Liver (tissue), 9 donors: ENCODE data around the gene MRPL32. TPM values are rescaled to one million over a fixed set of nuclear protein-coding genes. Genes with fewer than 3 reads are reported as not detected.

ENCODE experiments used
- DNase-seq: peaks from one replicate; pipeline ENCODE4 v3.0.0-alpha.2; 2017; ENCODE audit warnings: low spot score
- H3K27ac ChIP-seq, 2 donors: one replicate each; pipeline ENCODE4 v1.7.0; 2013; ENCODE audit warnings: inconsistent platforms in 2 of 2, low read length in 2 of 2, control low read depth in 1 of 2, low read depth in 1 of 2, mild to moderate bottlenecking in 1 of 2
- H3K27me3 ChIP-seq, 4 donors: one replicate each; pipeline versions ENCODE4 v1.6.1 to v1.7.0; 2013; ENCODE audit warnings: low read length in 3 of 4, inconsistent platforms in 1 of 4, mild to moderate bottlenecking in 1 of 4, moderate library complexity in 1 of 4; ENCODE audit not compliant: control insufficient read depth in 4 of 4, insufficient read depth in 4 of 4
- H3K36me3 ChIP-seq, 4 donors: one replicate each; pipeline versions ENCODE4 v1.6.1 to v1.7.0; 2013; ENCODE audit warnings: low read length in 3 of 4, mild to moderate bottlenecking in 3 of 4, low read depth in 1 of 4, moderate library complexity in 1 of 4; ENCODE audit not compliant: control insufficient read depth in 4 of 4, insufficient read depth in 3 of 4
- H3K4me1 ChIP-seq, 4 donors: one replicate each; pipeline versions ENCODE4 v1.6.1 to v1.7.0; 2013; ENCODE audit warnings: low read length in 3 of 4, mild to moderate bottlenecking in 3 of 4, moderate library complexity in 1 of 4; ENCODE audit not compliant: control insufficient read depth in 4 of 4, insufficient read depth in 4 of 4
- H3K4me3 ChIP-seq, 3 donors: one replicate each; pipeline versions ENCODE4 v1.6.1 to v1.7.0; 2013; ENCODE audit warnings: low read length in 3 of 3, control low read depth in 1 of 3, low read depth in 1 of 3, mild to moderate bottlenecking in 1 of 3
- H3K9ac ChIP-seq, 2 donors: one replicate each; pipeline ENCODE4 v1.7.0; 2013; ENCODE audit warnings: low read length in 2 of 2, mild to moderate bottlenecking in 2 of 2, moderate library complexity in 2 of 2, control low read depth in 1 of 2, low read depth in 1 of 2
- H3K9me3 ChIP-seq, 4 donors: one replicate each; pipeline versions ENCODE4 v1.6.1 to v1.7.0; 2013; ENCODE audit warnings: low read length in 3 of 4; ENCODE audit not compliant: control insufficient read depth in 4 of 4
- EGR1 ChIP-seq, 2 donors: IDR thresholded peaks; 2 replicates each; pipeline ENCODE4 v1.6.1; 2016 to 2018; ENCODE audit warnings: antibody characterized with exemption in 2 of 2, low read depth in 2 of 2
- FOXA1 ChIP-seq: IDR thresholded peaks from 2 replicates; pipeline ENCODE4 v1.6.1; 2016; ENCODE audit warnings: antibody characterized with exemption
- FOXA2 ChIP-seq: IDR thresholded peaks from 2 replicates; pipeline ENCODE4 v1.6.1; 2016; ENCODE audit warnings: antibody characterized with exemption
- GABPA ChIP-seq, 2 donors: IDR thresholded peaks in 1 of 2; conservative IDR thresholded peaks in 1 of 2; 2 replicates each; pipeline ENCODE4 v1.6.1; 2016; ENCODE audit warnings: antibody characterized with exemption in 2 of 2, mild to moderate bottlenecking in 1 of 2, moderate library complexity in 1 of 2
- HNF4A ChIP-seq, 2 donors: conservative IDR thresholded peaks; 2 replicates each; pipeline ENCODE4 v1.6.1; 2016; ENCODE audit warnings: antibody characterized with exemption in 2 of 2, mild to moderate bottlenecking in 2 of 2
- HNF4G ChIP-seq: IDR thresholded peaks from 2 replicates; pipeline ENCODE4 v1.6.1; 2016; ENCODE audit warnings: antibody characterized with exemption
- JUND ChIP-seq, 2 donors: IDR thresholded peaks; 2 replicates each; pipeline ENCODE4 v1.6.1; 2016; ENCODE audit warnings: antibody characterized with exemption in 2 of 2
- NR2F2 ChIP-seq: IDR thresholded peaks from 2 replicates; pipeline ENCODE4 v1.6.1; 2016; ENCODE audit warnings: antibody characterized with exemption
- RAD21 ChIP-seq, 2 donors: IDR thresholded peaks; 2 replicates each; pipeline ENCODE4 v1.6.1; 2016; ENCODE audit warnings: antibody characterized with exemption in 2 of 2, mild to moderate bottlenecking in 2 of 2
- RXRA ChIP-seq, 2 donors: IDR thresholded peaks; 2 replicates each; pipeline ENCODE4 v1.6.1; 2017 to 2018; ENCODE audit warnings: antibody characterized with exemption in 2 of 2, mild to moderate bottlenecking in 1 of 2
- SP1 ChIP-seq: IDR thresholded peaks from 2 replicates; pipeline ENCODE4 v1.6.1; 2018; ENCODE audit warnings: antibody characterized with exemption, mild to moderate bottlenecking
- TAF1 ChIP-seq: conservative IDR thresholded peaks from 2 replicates; pipeline ENCODE4 v1.6.1; 2016; ENCODE audit warnings: antibody characterized with exemption, mild to moderate bottlenecking
- YY1 ChIP-seq: IDR thresholded peaks from 2 replicates; pipeline ENCODE4 v1.6.1; 2016; ENCODE audit warnings: antibody characterized with exemption, mild to moderate bottlenecking
- WGBS: extraction: QIAGEN DNeasy Blood & Tissue Kit; methylation state at CpG from one replicate; pipeline ENCODE4 v1.1.7; 2013; 5-methylcytosine and 5-hydroxymethylcytosine counted together
- polyA plus RNA-seq, 2 donors: library from polyadenylated mRNA; stranded (reverse) in 1 of 2; unstranded in 1 of 2; fragments of 200-250 nt in 1 of 2; fragments of >200 nt in 1 of 2; fragmentation: Nextera tagmentation in 1 of 2; extraction: Ambion mirVana in 1 of 2; gene quantifications; one replicate each; pipeline versions ENCODE4 v1.2.1 to v1.2.3, GENCODE V29; 2013 to 2015
- total RNA-seq, 2 donors: library from RNA; depleted of rRNA; stranded (reverse); fragments of >200 nt; gene quantifications; one replicate each; pipeline ENCODE4 v1.2.3, GENCODE V29; 2014
- TF ChIP-seq, protein P1 (sequence below): IDR thresholded peaks from 2 replicates; pipeline ENCODE4 v1.6.1; 2016; ENCODE audit warnings: antibody characterized with exemption, mild to moderate bottlenecking
- TF ChIP-seq, protein P2 (sequence below): IDR thresholded peaks from 2 replicates; pipeline ENCODE4 v1.6.1; 2016; ENCODE audit warnings: antibody characterized with exemption
- TF ChIP-seq, protein P3 (sequence below): fragments of 150-350 bp; IDR thresholded peaks from 2 replicates; pipeline ENCODE4 v1.5.1; 2017; ENCODE audit warnings: improper control_type of control experiment, low read depth, low read length; ENCODE audit not compliant: missing input control
- TF ChIP-seq, protein P4 (sequence below): IDR thresholded peaks from 2 replicates; pipeline ENCODE4 v1.6.1; 2016; ENCODE audit warnings: antibody characterized with exemption
- TF ChIP-seq, protein P5 (sequence below): IDR thresholded peaks from 2 replicates; pipeline ENCODE4 v1.6.1; 2016; ENCODE audit warnings: antibody characterized with exemption
- donor health status: healthy.
- donor health status: healthy.
- donor health status: healthy.
- donor health status: healthy.
- donor health status: healthy.

Gene MRPL32
- total and polyA plus RNA-seq, 4 donors: 23.6 to 94.7 (median 47.9) TPM

DNA sequence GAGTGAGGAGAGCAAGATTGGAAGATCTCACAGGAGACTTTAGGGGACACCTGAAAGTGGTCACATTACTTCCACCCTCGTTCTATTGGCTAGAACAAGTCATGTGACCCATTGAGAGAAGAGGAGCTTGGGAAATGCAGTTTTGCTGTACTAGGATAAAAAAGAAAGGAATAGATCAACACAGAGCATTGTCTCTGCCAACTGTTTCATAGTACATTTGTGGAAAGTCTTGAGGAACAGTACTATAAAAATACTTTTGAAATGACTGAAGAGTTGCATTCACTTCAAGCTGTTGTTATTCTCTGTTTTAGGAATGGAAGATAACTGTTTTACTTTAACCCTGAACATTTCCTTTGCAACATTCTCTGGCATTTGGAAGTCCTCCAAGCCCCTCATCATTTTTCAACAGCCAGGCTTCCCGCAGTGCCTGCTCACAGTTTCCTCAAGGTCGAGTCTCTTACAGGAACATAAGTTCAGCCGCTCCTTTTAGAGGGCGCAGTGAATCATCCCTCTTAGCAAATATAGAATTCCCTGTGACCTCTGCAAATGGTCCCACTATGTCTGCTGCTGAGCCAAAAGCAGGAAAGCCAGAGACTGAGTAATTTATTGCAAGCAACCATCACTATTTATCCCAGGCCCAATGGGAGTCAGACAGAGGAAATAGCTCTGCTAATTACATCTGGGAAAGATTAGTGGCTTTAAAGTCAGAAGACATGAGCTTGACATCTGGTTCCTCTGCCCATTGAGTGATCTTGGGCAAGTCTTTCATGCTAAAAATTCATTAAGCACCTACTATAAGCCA lies 40.7 kb downstream of the MRPL32 start:
- Histone ChIP-seq H3K4me3 (no peak overlapping the region), H3K4me1 (no peaks in the 10 kb centered on the region), H3K27me3 (no peaks in the 10 kb centered on the region), H3K9ac (no peak overlapping the region), H3K36me3 (no peaks in the 10 kb centered on the region), H3K9me3 (no peaks in the 10 kb centered on the region), H3K27ac (peak overlapping the region; percentile 8 to 34)
- 52% methylated on average over 5 of the region's 5 CpGs for WGBS
- TF ChIP-seq, protein P1, sequence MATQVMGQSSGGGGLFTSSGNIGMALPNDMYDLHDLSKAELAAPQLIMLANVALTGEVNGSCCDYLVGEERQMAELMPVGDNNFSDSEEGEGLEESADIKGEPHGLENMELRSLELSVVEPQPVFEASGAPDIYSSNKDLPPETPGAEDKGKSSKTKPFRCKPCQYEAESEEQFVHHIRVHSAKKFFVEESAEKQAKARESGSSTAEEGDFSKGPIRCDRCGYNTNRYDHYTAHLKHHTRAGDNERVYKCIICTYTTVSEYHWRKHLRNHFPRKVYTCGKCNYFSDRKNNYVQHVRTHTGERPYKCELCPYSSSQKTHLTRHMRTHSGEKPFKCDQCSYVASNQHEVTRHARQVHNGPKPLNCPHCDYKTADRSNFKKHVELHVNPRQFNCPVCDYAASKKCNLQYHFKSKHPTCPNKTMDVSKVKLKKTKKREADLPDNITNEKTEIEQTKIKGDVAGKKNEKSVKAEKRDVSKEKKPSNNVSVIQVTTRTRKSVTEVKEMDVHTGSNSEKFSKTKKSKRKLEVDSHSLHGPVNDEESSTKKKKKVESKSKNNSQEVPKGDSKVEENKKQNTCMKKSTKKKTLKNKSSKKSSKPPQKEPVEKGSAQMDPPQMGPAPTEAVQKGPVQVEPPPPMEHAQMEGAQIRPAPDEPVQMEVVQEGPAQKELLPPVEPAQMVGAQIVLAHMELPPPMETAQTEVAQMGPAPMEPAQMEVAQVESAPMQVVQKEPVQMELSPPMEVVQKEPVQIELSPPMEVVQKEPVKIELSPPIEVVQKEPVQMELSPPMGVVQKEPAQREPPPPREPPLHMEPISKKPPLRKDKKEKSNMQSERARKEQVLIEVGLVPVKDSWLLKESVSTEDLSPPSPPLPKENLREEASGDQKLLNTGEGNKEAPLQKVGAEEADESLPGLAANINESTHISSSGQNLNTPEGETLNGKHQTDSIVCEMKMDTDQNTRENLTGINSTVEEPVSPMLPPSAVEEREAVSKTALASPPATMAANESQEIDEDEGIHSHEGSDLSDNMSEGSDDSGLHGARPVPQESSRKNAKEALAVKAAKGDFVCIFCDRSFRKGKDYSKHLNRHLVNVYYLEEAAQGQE: peak; percentile 66
- TF ChIP-seq, protein P2, sequence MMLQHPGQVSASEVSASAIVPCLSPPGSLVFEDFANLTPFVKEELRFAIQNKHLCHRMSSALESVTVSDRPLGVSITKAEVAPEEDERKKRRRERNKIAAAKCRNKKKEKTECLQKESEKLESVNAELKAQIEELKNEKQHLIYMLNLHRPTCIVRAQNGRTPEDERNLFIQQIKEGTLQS: peak; percentile 34
- no peak for TF ChIP-seq FOXA2
- TF ChIP-seq RAD21 (IDR thresholded peaks at IDR 0.05): peak; percentile 10 to 15
- no peak for TF ChIP-seq HNF4G
- TF ChIP-seq YY1: peak; percentile 12
- TF ChIP-seq, protein P3, sequence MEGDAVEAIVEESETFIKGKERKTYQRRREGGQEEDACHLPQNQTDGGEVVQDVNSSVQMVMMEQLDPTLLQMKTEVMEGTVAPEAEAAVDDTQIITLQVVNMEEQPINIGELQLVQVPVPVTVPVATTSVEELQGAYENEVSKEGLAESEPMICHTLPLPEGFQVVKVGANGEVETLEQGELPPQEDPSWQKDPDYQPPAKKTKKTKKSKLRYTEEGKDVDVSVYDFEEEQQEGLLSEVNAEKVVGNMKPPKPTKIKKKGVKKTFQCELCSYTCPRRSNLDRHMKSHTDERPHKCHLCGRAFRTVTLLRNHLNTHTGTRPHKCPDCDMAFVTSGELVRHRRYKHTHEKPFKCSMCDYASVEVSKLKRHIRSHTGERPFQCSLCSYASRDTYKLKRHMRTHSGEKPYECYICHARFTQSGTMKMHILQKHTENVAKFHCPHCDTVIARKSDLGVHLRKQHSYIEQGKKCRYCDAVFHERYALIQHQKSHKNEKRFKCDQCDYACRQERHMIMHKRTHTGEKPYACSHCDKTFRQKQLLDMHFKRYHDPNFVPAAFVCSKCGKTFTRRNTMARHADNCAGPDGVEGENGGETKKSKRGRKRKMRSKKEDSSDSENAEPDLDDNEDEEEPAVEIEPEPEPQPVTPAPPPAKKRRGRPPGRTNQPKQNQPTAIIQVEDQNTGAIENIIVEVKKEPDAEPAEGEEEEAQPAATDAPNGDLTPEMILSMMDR: no peak
- peak; percentile 58 for TF ChIP-seq SP1
- no peak for TF ChIP-seq GABPA (IDR thresholded peaks at IDR 0.05 in 1 of 2, conservative IDR thresholded peaks at IDR 0.05 in 1 of 2)
- no peak for TF ChIP-seq FOXA1
- no peak for TF ChIP-seq EGR1 (IDR thresholded peaks at IDR 0.05; ENCODE audit: low read depth in 2 of 2)
- peak; percentile 50 to 56 for TF ChIP-seq RXRA (IDR thresholded peaks at IDR 0.05)
- TF ChIP-seq, protein P4, sequence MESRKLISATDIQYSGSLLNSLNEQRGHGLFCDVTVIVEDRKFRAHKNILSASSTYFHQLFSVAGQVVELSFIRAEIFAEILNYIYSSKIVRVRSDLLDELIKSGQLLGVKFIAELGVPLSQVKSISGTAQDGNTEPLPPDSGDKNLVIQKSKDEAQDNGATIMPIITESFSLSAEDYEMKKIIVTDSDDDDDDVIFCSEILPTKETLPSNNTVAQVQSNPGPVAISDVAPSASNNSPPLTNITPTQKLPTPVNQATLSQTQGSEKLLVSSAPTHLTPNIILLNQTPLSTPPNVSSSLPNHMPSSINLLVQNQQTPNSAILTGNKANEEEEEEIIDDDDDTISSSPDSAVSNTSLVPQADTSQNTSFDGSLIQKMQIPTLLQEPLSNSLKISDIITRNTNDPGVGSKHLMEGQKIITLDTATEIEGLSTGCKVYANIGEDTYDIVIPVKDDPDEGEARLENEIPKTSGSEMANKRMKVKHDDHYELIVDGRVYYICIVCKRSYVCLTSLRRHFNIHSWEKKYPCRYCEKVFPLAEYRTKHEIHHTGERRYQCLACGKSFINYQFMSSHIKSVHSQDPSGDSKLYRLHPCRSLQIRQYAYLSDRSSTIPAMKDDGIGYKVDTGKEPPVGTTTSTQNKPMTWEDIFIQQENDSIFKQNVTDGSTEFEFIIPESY: no peak
- no peak for TF ChIP-seq TAF1
- TF ChIP-seq JUND (IDR thresholded peaks at IDR 0.05): peak; percentile 84 to 86
- TF ChIP-seq, protein P5, sequence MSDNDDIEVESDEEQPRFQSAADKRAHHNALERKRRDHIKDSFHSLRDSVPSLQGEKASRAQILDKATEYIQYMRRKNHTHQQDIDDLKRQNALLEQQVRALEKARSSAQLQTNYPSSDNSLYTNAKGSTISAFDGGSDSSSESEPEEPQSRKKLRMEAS: no peak
- TF ChIP-seq NR2F2: peak; percentile 99
- no peak for TF ChIP-seq HNF4A (conservative IDR thresholded peaks at IDR 0.05)
- no peak for DNase-seq
